ENCODE results near the gene FBXL3. TPM values are rescaled to one million over a fixed set of nuclear protein-coding genes. Genes with fewer than 3 reads are reported as not detected.

Gene FBXL3
- total RNA-seq, 4 donors from 2014 or later: 43.5 to 81.6 (median 51.7) TPM

DNA sequence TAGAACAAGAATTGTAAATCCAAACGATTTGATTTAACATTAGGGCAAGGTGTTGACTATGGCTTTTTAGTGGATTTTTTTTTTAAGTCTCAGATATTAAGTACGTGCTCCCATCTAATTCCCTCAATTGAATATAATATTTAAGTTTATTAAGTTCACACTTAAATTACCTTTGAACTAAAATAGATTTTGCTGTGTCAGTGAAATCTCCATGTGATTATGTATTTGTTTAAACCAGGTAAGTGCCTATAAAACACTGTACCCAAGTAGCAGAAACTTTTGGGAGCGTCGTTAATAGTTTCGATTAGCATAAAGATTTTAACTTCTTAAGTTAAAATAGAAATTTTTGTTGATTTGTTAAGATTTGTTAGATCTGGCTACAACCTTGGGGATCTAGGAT lies 33.5 kb downstream of the FBXL3 start:
- WGBS, 2 donors: 78 to 82% methylated on average over 5 of the region's 5 CpGs
- Histone ChIP-seq H3K9me3 (no peaks in the 10 kb centered on the region), H3K4me1 (peaks cover 7 to 36% (median 13%) of the 10 kb centered on the region in 3 donors), H3K4me3 (no peak overlapping the region), H3K27me3 (no peaks in the 10 kb centered on the region), H3K27ac (peak overlapping the region in 2 of 4 donors; percentile 90 to 95), H3K36me3 (peaks cover 0 to 30% (median 5%) of the 10 kb centered on the region in 3 donors)
- intact Hi-C loops (cut with DNase I): no loop called here
- TF ChIP-seq POLR2A (IDR thresholded peaks at IDR 0.05): no peak
- TF ChIP-seq, protein P1, sequence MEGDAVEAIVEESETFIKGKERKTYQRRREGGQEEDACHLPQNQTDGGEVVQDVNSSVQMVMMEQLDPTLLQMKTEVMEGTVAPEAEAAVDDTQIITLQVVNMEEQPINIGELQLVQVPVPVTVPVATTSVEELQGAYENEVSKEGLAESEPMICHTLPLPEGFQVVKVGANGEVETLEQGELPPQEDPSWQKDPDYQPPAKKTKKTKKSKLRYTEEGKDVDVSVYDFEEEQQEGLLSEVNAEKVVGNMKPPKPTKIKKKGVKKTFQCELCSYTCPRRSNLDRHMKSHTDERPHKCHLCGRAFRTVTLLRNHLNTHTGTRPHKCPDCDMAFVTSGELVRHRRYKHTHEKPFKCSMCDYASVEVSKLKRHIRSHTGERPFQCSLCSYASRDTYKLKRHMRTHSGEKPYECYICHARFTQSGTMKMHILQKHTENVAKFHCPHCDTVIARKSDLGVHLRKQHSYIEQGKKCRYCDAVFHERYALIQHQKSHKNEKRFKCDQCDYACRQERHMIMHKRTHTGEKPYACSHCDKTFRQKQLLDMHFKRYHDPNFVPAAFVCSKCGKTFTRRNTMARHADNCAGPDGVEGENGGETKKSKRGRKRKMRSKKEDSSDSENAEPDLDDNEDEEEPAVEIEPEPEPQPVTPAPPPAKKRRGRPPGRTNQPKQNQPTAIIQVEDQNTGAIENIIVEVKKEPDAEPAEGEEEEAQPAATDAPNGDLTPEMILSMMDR (IDR thresholded peaks at IDR 0.05): no peak
- DNase-seq: no peak

DNA sequence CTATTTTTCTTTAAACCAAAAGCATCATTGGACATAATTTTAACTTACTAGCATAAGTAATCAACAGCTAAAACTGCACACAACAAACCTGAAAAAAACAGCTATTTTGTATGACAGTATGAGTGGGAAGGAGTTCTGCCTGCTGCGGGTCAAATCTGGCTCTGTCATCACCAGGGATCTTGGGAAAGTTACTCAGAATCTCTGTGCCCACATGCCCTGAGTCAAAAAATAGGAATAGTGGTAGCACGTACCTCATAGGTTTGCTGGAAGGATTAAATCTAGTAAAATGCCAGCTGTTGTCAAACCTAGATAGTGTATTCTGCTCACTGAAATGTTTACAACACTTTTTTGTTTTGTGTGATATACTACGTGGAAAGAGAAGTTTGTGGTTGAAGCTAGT lies 33.9 kb downstream of the FBXL3 start:
- TF ChIP-seq POLR2A (IDR thresholded peaks at IDR 0.05): no peak
- TF ChIP-seq, protein P1 (IDR thresholded peaks at IDR 0.05): no peak
- DNase-seq: no peak
- no peaks in the 10 kb centered on the region for H3K27me3 ChIP-seq
- H3K27ac ChIP-seq: peak overlapping the region; percentile 90 to 95 (median 93)
- intact Hi-C loops (cut with DNase I): no loop called here
- H3K4me1 ChIP-seq: peaks cover 7 to 32% (median 13%) of the 10 kb centered on the region in 3 donors
- peak overlapping the region; percentile 66 to 79 (median 78) for H3K4me3 ChIP-seq
- 19 to 27% methylated on average over 3 of the region's 3 CpGs for WGBS, 2 donors
- H3K9me3 ChIP-seq: no peaks in the 10 kb centered on the region
- H3K36me3 ChIP-seq: peaks cover 0 to 26% (median 5%) of the 10 kb centered on the region in 3 donors

DNA sequence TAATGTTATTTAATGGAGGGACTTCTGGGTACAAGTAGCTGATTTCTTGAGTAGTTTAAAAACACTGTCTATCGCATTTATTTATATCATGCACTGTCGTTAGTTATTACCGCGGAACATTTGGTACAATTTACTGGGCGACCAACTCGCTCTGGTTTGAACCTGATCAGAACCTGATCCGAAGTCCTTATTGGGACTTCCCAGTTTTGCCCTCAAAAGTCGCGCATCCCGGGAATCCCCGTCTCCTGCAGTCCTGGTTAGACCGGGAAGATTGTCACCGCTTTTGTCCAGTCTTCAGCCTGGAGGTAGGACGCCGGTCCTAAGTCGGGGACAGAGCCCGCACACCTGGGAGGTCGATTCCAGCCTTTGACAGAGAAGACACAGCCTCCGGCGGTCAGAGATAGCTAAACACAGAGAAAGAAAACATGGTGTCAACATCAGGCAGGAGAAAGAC lies 34.4 kb downstream of the FBXL3 start:
- intact Hi-C loops (cut with DNase I): no loop called here
- no peaks in the 10 kb centered on the region for H3K27me3 ChIP-seq
- no peak for TF ChIP-seq POLR2A (IDR thresholded peaks at IDR 0.05)
- TF ChIP-seq, protein P1 (IDR thresholded peaks at IDR 0.05): no peak
- H3K27ac ChIP-seq: peak overlapping the region; percentile 90 to 95 (median 93)
- no peak for DNase-seq
- 1 to 4% methylated on average over 9 to 11 of the region's 20 CpGs for WGBS, 2 donors
- H3K4me1 ChIP-seq: peaks cover 7 to 28% (median 13%) of the 10 kb centered on the region in 3 donors
- no peaks in the 10 kb centered on the region for H3K9me3 ChIP-seq
- peaks cover 0 to 23% (median 5%) of the 10 kb centered on the region in 3 donors for H3K36me3 ChIP-seq
- peak overlapping the region; percentile 66 to 79 (median 78) for H3K4me3 ChIP-seq

DNA sequence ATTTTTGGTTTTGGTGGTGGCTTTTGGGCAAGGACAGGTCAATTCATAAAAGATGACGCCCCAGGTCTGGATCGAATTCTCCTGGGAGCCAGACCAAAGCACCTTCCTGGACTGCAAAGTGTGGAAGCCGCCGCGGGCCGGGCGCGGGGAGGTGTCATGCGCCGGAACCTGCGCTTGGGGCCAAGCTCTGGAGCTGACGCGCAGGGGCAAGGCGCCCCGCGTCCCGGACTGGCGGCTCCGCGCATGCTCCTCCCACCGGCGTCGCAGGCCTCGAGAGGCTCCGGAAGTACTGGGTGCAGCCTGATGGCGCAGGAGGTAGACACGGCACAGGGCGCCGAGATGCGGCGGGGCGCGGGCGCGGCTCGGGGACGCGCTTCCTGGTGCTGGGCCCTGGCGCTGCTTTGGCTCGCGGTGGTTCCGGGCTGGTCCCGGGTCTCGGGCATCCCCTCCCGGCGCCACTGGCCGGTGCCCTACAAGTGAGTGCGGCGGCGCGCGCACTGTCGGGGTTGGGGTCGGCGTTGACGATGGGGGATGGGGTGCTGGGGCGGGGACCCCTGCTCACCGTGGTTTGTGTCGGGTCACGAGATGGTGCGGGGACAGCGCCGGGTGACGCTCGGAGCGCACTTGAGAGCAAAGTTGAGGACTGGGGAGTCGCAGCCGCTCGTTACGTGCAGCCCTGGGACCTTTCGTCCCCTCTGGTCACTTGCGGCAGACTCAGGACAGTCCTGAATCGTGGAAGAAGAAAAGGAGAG lies 35.0 kb downstream of the FBXL3 start, which contains the start of gene CLN5:
TSS of gene CLN5 (plus strand) at position 286 of the 752 bp plus-strand sequence. CDS start at position 304, 18 bp downstream.
- TF ChIP-seq, protein P1 (IDR thresholded peaks at IDR 0.05): peak in 3 of 6 experiments; percentile 14 to 23 (median 23)
- peak in 3 of 4 donors; percentile 77 to 98 (median 98) for TF ChIP-seq POLR2A (IDR thresholded peaks at IDR 0.05)
- H3K4me3 ChIP-seq: peak within 1 kb of the TSS; percentile 66 to 79 (median 78)
- intact Hi-C loops (cut with DNase I): no loop called here
- 0% methylated on average over 18 of the region's 73 CpGs; no CpG with 5 or more reads in 1 of the 2 donors for WGBS, 2 donors
- H3K36me3 ChIP-seq: peaks cover 0 to 17% (median 5%) of the 10 kb centered on the region in 3 donors
- peaks cover 7 to 28% (median 13%) of the 10 kb centered on the region in 3 donors for H3K4me1 ChIP-seq
- H3K9me3 ChIP-seq: no peaks in the 10 kb centered on the region
- peak within 1 kb of the TSS; percentile 90 to 95 (median 93) for H3K27ac ChIP-seq
- DNase-seq: peak; percentile 73
- H3K27me3 ChIP-seq: no peaks in the 10 kb centered on the region

DNA sequence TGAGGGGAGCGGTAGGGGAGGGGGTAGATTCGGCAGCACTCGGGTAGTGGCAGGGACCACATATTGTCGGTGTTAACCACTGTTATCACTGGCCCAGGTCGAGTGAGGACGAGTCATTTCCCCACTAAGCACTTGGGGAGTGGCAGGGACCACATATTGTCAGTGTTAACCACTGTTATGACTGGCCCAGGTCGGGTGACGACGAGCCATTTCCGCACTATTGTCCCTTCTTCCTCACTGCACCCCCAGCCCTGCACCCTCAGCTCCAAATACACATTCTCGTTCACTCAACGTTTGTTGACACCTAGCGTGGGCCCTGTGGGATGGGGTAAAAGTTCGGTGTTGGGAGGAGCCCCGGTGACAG lies 35.5 kb downstream of the FBXL3 start:
- TF ChIP-seq, protein P1 (IDR thresholded peaks at IDR 0.05): no peak
- no peak for TF ChIP-seq POLR2A (IDR thresholded peaks at IDR 0.05)
- peak overlapping the region; percentile 90 to 95 (median 93) for H3K27ac ChIP-seq
- no peaks in the 10 kb centered on the region for H3K9me3 ChIP-seq
- peaks cover 0 to 11% (median 0%) of the 10 kb centered on the region in 3 donors for H3K36me3 ChIP-seq
- peaks cover 7 to 28% (median 13%) of the 10 kb centered on the region in 3 donors for H3K4me1 ChIP-seq
- WGBS, 2 donors: 31 to 45% methylated on average over 10 to 11 of the region's 15 CpGs
- no peaks in the 10 kb centered on the region for H3K27me3 ChIP-seq
- DNase-seq: peak; percentile 44
- peak overlapping the region; percentile 66 to 79 (median 78) for H3K4me3 ChIP-seq
- intact Hi-C loops (cut with DNase I): no loop called here

Measured in esophagus squamous epithelium (tissue), 5 donors.